Activated CD4-positive, alpha-beta T cell treated with anti-CD3 and anti-CD28 coated beads, Interleukin-2, amount 10 ng/mL, durations not matched to agents 24 days and 14 days (primary cell): ENCODE measurements around the gene WNT11. TPM values are rescaled to one million over a fixed set of nuclear protein-coding genes. Genes with fewer than 3 reads are reported as not detected.

ENCODE experiments used
- DNase-seq: peaks from one replicate; pipeline ENCODE4 v3.0.0; 2022
- H3K27ac Mint-ChIP-seq: one replicate; pipeline ENCODE4 v1.8.0; 2022; ENCODE audit warnings: mild to moderate bottlenecking, mixed read lengths
- H3K27me3 Mint-ChIP-seq: one replicate; pipeline ENCODE4 v1.8.0; 2022; ENCODE audit warnings: mixed read lengths
- H3K36me3 Mint-ChIP-seq: one replicate; pipeline ENCODE4 v1.8.0; 2022; ENCODE audit warnings: low read depth, mild to moderate bottlenecking, mixed read lengths
- H3K4me1 Mint-ChIP-seq: one replicate; pipeline ENCODE4 v1.8.0; 2021; ENCODE audit warnings: mixed read lengths
- H3K4me3 Mint-ChIP-seq: one replicate; pipeline ENCODE4 v1.8.0; 2022; ENCODE audit warnings: mild to moderate bottlenecking, moderate library complexity, mixed read lengths
- H3K9me3 Mint-ChIP-seq: one replicate; pipeline ENCODE4 v1.8.0; 2021; ENCODE audit warnings: mixed read lengths
- intact Hi-C: fragments of 100-400 bp; cut with micrococcal nuclease; formaldehyde crosslinking; loops from one replicate; pipeline ENCODE4 v1.15.1; 2023
- total RNA-seq: library from RNA; stranded (reverse); gene quantifications from 2 replicates; pipeline ENCODE4 v1.2.3, GENCODE V29; 2022

WNT11 gene
- total RNA-seq, 1 donor from 2014 or later: 1.2 TPM

DNA sequence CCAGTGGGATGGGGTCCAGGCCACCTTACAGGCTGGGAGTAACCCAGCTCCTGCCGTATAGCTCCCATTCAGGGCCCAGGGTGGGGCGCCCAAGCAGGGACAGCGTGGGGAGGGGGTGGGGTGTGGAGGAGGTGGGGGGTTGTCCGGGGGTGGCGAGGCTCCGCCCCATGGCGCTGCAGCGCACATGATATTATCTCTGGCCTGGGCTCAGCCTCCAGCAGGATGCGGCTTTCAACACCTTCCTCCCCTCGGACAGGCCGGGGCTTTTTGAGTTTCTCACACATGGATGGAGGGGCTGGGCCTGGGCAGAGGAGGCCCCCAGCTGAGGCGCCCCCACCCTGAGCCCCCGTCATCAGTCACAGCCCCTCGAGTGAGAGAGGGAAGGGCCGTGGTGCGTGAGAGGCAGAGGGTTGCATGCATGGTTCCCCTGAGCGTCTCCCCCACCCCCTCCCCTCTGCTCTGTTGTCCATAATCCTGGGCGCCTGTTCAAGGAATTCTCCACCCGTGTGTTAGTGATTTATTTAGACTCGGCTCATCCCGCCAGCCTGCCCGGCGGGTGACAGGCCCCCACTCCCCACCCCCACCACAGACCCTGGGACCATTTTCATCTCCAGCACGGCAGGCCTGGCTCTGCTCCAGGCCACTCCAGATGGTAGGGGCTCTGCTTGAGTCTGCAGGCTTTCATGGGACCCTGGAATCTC is 44.9 kb downstream of the WNT11 start:
- H3K36me3 Mint-ChIP-seq: no peaks in the 10 kb centered on the region
- intact Hi-C loops: no loop called here
- no peak overlapping the region for H3K27ac Mint-ChIP-seq
- H3K9me3 Mint-ChIP-seq: no peaks in the 10 kb centered on the region
- H3K27me3 Mint-ChIP-seq: peaks cover 2% of the 10 kb centered on the region
- no peaks in the 10 kb centered on the region for H3K4me1 Mint-ChIP-seq
- no peak for DNase-seq
- no peak overlapping the region for H3K4me3 Mint-ChIP-seq

- Mint-ChIP-seq H3K4me3 (no peak overlapping the region), H3K4me1 (no peaks in the 10 kb centered on the region), H3K36me3 (no peaks in the 10 kb centered on the region), H3K27ac (no peak overlapping the region), H3K9me3 (no peaks in the 10 kb centered on the region), H3K27me3 (peaks cover 3% of the 10 kb centered on the region)
- no peak for DNase-seq
- intact Hi-C loops: no loop called here
Measured at GRCh38 chr11:76160856-76161255, 45.4 kb downstream of the WNT11 start.

- Mint-ChIP-seq H3K4me1 (no peaks in the 10 kb centered on the region), H3K9me3 (no peaks in the 10 kb centered on the region), H3K36me3 (no peaks in the 10 kb centered on the region), H3K4me3 (no peak overlapping the region), H3K27ac (no peak overlapping the region), H3K27me3 (peaks cover 3% of the 10 kb centered on the region)
- intact Hi-C loops: loop anchor here (10.0 kb wide), 1 partner anchor 435 kb away; no protein-coding TSS in a partner anchor
- DNase-seq: no peak
Measured at GRCh38 chr11:76159983-76160661, 46.2 kb downstream of the WNT11 start.

GRCh38 chr11:76159303-76159937 is 46.9 kb downstream of the WNT11 start:
- H3K27ac Mint-ChIP-seq: no peak overlapping the region
- intact Hi-C loops: loop anchor here (10.0 kb wide), 1 partner anchor 435 kb away; no protein-coding TSS in a partner anchor
- no peaks in the 10 kb centered on the region for H3K9me3 Mint-ChIP-seq
- DNase-seq: no peak
- no peak overlapping the region for H3K4me3 Mint-ChIP-seq
- no peaks in the 10 kb centered on the region for H3K36me3 Mint-ChIP-seq
- H3K27me3 Mint-ChIP-seq: peaks cover 4% of the 10 kb centered on the region
- no peaks in the 10 kb centered on the region for H3K4me1 Mint-ChIP-seq

DNA sequence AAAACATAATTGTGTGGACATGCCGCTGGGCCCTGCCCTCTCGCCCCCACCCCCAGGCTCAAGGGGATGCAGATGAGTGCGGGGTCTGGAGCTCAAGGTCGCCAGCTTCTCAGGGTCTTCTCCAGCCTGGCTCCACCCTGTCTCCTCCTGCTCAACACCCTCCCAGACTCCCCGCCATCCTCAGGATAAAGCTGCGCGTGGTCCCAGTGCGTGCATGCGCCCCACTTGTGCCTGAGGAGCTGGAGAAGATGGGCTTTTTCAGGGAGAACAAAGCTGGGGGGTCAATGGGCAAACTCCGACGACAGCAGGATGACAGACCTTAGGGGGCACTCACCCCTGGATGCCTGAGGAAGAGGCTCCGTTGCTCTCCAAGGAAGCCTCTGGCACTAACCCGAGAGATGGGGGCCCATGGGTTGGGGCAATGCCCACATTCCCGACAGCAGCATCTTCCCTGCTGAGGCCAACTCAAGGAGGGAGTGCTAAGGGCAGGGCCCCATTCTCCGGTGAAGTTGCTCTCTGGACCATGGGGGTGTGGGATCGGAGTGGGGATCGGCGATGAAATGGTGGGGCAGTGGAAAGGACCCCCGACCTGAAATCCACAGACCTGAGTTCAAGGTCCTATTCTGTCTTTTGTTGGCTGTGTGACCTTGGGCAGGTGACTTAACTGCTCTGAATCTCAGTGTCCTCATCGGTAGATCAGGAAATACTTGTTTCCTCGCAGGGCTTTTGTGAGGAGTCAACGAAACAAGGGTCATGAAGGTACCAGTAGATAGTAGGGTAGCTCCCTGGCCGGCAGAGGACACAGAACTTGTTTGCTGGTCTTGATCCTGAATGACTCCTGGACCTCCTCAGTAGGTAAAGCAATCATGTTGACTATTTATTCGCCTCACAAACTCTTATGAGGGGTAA is 47.7 kb downstream of the WNT11 start:
- Mint-ChIP-seq H3K9me3 (no peaks in the 10 kb centered on the region), H3K27me3 (peaks cover 8% of the 10 kb centered on the region), H3K36me3 (no peaks in the 10 kb centered on the region), H3K27ac (no peak overlapping the region), H3K4me1 (no peaks in the 10 kb centered on the region), H3K4me3 (no peak overlapping the region)
- DNase-seq: no peak
- intact Hi-C loops: loop anchor here (10.0 kb wide), 1 partner anchor 434 kb away; no protein-coding TSS in a partner anchor

- intact Hi-C loops: loop anchor here (10.0 kb wide), 1 partner anchor 433 kb away; no protein-coding TSS in a partner anchor
- H3K9me3 Mint-ChIP-seq: no peaks in the 10 kb centered on the region
- H3K4me1 Mint-ChIP-seq: peaks cover 6% of the 10 kb centered on the region
- no peaks in the 10 kb centered on the region for H3K36me3 Mint-ChIP-seq
- H3K27ac Mint-ChIP-seq: no peak overlapping the region
- H3K4me3 Mint-ChIP-seq: no peak overlapping the region
- DNase-seq: no peak
- peaks cover 14% of the 10 kb centered on the region for H3K27me3 Mint-ChIP-seq
Measured at GRCh38 chr11:76157891-76158290, 48.4 kb downstream of the WNT11 start.

DNA sequence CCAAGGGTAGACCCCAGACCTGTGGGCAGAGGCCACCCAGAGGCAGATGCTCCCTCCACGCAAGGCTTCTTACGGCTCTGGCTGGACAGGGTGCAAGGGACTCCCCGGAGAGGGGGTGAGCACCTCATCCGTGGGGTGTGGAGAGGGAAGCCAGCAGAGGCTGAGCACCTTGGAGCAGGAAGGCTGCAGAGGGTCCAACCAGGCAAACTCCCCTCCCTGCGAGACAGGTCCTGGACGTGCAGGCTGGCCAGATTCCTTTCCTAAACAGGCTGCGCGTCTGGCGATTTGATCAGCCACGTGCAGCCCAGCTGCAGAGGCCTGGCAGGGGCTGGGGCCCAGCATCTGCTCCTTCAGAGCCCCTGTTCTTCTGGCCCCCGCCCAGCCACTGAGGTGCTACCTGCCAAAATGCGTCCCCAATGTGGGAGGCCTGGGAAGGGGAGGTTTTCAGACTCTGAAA is 49.3 kb downstream of the WNT11 start:
- intact Hi-C loops: loop anchor here (10.0 kb wide), 1 partner anchor 432 kb away; no protein-coding TSS in a partner anchor
- Mint-ChIP-seq H3K27me3 (peaks cover 20% of the 10 kb centered on the region), H3K4me1 (peaks cover 15% of the 10 kb centered on the region), H3K27ac (no peak overlapping the region), H3K4me3 (no peak overlapping the region), H3K36me3 (no peaks in the 10 kb centered on the region), H3K9me3 (no peaks in the 10 kb centered on the region)
- no peak for DNase-seq

DNA sequence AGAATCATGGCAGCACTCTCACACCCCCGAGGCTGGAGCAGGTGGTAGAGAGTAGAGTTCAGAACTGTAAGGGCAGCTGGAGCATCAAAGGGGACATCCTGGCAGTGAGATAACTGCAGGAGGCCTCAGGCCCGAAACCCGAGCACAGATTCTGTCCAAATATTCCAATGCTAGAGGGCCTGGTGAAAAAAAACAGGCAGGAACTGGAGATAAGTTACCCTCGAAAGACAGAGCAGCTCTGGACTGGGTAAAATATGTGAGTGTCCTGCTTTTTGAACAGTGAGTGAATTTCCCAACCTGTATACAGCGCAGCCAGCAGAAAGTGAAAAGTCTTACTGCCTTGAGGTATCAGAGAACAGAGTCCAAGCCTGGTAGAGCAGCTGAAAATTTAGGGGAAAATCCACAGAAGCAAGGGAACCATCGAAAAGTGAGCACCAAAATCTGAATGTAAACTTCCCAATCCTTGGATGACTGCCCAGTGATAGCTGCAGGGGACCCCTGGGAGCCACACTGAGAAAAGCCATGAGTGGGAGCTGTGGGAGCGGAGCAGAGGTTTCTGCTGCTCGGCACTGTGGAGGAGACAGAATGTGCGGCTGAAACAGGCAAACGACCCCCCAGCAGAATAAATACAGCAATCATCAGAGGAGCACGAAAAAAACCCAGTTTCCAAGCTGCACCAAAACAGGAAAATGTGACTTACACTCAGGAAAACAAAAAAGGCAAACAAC is 50.6 kb downstream of the WNT11 start:
- DNase-seq: no peak

DNA sequence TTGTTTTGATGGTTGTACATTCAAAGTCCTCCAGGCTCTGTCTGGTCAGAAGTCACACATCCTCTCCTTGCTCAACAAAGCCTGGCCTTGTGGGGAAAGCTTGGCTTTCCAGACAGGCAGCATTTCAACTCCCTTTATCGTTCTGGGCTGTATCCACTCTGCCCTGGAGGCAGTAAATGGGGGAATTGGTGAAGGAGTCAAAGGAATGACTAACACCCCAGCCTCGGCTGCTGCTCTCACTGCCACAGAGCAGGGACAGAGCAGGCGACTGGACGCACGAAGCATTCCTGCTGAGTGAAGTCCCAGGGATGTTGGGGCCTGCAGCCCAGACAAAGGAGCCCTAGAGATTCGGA is 52.8 kb downstream of the WNT11 start:
- intact Hi-C loops: loop anchor here (5.0 to 10.0 kb wide), 2 partner anchors 351 to 429 kb away; no protein-coding TSS in a partner anchor
- H3K9me3 Mint-ChIP-seq: no peaks in the 10 kb centered on the region
- H3K4me3 Mint-ChIP-seq: peak overlapping the region; percentile 77
- no peaks in the 10 kb centered on the region for H3K36me3 Mint-ChIP-seq
- H3K4me1 Mint-ChIP-seq: peaks cover 17% of the 10 kb centered on the region
- H3K27me3 Mint-ChIP-seq: peaks cover 28% of the 10 kb centered on the region
- peak overlapping the region; percentile 48 for H3K27ac Mint-ChIP-seq
- DNase-seq: no peak

More for the DNA sequence above, 50.6 kb downstream of the WNT11 start:
- Mint-ChIP-seq H3K27ac (no peak overlapping the region), H3K9me3 (no peaks in the 10 kb centered on the region), H3K4me3 (no peak overlapping the region), H3K4me1 (peaks cover 17% of the 10 kb centered on the region), H3K36me3 (no peaks in the 10 kb centered on the region), H3K27me3 (peaks cover 24% of the 10 kb centered on the region)
- intact Hi-C loops: loop anchor here (10.0 kb wide), 1 partner anchor 431 kb away; no protein-coding TSS in a partner anchor

DNA sequence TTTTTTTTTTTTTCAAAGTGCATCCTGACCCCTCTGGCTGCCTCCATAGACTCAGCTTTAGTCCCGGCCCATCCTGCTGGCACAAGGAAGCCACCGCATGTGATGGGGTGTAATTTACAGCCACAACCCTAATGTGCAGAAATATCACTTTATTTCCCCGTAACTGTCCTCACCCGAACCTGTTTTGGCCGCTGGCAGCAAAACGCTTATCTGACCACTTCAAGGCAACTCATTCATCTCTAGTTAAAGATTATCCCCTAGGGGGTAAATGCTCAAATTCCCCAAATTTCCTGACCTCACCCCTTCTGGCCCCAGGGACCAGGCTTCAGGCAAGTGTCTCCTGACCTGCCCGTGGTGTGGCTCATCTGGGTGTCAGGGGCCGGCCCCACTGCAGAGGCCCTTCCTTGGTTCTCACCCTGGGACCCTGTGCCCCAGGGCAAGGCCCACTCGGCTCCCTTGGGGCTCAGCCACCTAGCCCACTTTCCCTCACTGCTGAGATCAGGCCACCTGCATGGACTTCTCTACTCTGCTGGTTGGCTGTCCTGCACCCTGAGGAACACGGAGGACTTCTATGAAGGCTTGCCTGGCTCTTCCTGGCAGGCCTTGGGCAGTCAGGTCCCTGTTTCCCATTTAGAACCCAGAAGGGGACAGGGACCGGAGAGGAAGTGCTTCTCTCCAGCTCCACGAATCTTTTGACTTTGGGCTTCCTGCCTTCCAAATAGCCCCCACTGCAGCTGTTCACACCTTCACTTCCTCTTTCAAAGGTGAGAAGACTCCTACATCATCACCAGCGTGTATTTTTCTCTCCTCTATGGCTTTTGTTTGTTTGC is 53.3 kb downstream of the WNT11 start:
- DNase-seq: no peak
- Mint-ChIP-seq H3K36me3 (no peaks in the 10 kb centered on the region), H3K27ac (peak overlapping the region; percentile 48), H3K27me3 (peaks cover 28% of the 10 kb centered on the region), H3K4me3 (peak overlapping the region; percentile 77), H3K4me1 (peaks cover 17% of the 10 kb centered on the region), H3K9me3 (no peaks in the 10 kb centered on the region)
- intact Hi-C loops: loop anchor here (1.0 to 10.0 kb wide), 3 partner anchors 257 to 428 kb away; no protein-coding TSS in a partner anchor

DNA sequence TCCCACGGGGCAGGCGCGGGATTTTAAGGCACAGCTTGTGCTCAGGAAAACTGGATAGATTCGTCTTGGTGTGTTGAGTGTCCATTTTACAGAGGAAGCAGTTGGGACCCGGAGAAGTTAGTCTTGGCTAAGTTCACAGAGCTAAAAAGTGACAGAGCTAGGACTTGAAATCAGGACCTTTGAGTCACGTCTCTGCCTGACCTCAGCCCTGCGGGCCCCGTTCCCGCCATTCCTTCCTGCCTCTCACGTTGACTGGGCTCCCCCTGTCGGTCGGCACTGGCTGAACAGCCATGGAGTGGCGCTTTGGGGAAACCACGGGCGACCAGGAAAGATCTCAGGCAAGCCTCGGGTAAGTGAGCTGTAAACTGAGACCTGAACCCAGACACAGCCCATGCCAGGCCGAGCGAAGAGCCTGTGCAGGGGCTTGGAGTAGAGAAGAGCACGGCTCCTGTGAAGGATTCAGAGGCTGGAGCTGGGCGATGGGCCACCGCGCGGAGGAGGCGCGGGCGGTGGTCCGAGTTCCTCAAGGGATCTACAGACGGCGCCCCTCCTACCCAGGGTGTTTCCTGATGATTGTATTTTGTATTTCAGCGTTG is 54.1 kb downstream of the WNT11 start:
- peak overlapping the region; percentile 77 for H3K4me3 Mint-ChIP-seq
- intact Hi-C loops: loop anchor here (1.0 to 10.0 kb wide), 3 partner anchors 256 to 427 kb away; no protein-coding TSS in a partner anchor
- peaks cover 28% of the 10 kb centered on the region for H3K27me3 Mint-ChIP-seq
- H3K36me3 Mint-ChIP-seq: no peaks in the 10 kb centered on the region
- H3K9me3 Mint-ChIP-seq: no peaks in the 10 kb centered on the region
- H3K27ac Mint-ChIP-seq: no peak overlapping the region
- H3K4me1 Mint-ChIP-seq: peaks cover 17% of the 10 kb centered on the region
- peak; percentile 95 for DNase-seq
